CD4-positive, alpha-beta T cell treated with Interleukin-21 for 1 hour (primary cell): Measurements from ENCODE around the gene OR7G1.

Experiments
- DNase-seq: peaks from one replicate; pipeline ENCODE4 v3.0.0-alpha.2; 2020

OR7G1 gene

GRCh38 chr19:9115307-9115813, at the start of gene OR7G1:
TSS of gene OR7G1 (minus strand) at chr19:9115763. CDS start at chr19:9115763, 0 bp downstream.
- DNase-seq, result no peak

- DNase-seq, result no peak
Observed at GRCh38 chr19:9165261-9165660, 49.7 kb upstream of the OR7G1 start.

- DNase-seq, result no peak
Observed at GRCh38 chr19:9161427-9161826, 45.9 kb upstream of the OR7G1 start.

GRCh38 chr19:9159891-9160290, 44.3 kb upstream of the OR7G1 start:
- DNase-seq, result no peak

GRCh38 chr19:9156304-9156703, 40.7 kb upstream of the OR7G1 start:
- DNase-seq, result no peak

GRCh38 chr19:9155591-9155990, 40.0 kb upstream of the OR7G1 start:
- DNase-seq, result no peak

GRCh38 chr19:9151367-9151766, 35.8 kb upstream of the OR7G1 start:
- peak; percentile 8 for DNase-seq

- no peak for DNase-seq
Observed at GRCh38 chr19:9150650-9151049, 35.1 kb upstream of the OR7G1 start.

GRCh38 chr19:9149997-9150396, 34.4 kb upstream of the OR7G1 start:
- no peak for DNase-seq

GRCh38 chr19:9148697-9149096, 33.1 kb upstream of the OR7G1 start:
- DNase-seq, result no peak

GRCh38 chr19:9146882-9147281, 31.3 kb upstream of the OR7G1 start:
- DNase-seq, result no peak

GRCh38 chr19:9144920-9145319, 29.4 kb upstream of the OR7G1 start:
- DNase-seq, result no peak

GRCh38 chr19:9140159-9140874, 24.8 kb upstream of the OR7G1 start, which contains the start of gene ZNF317:
TSS of gene ZNF317 (plus strand) at chr19:9140397. CDS start at chr19:9156017, 15,620 bp downstream.
- peak; percentile 94 for DNase-seq

GRCh38 chr19:9139609-9140158, 24.1 kb upstream of the OR7G1 start:
- DNase-seq, result no peak

- no peak for DNase-seq
Observed at GRCh38 chr19:9132422-9132821, 16.9 kb upstream of the OR7G1 start.

GRCh38 chr19:9130965-9131364, 15.4 kb upstream of the OR7G1 start:
- DNase-seq, result peak; percentile 5

GRCh38 chr19:9128171-9128570, 12.6 kb upstream of the OR7G1 start:
- no peak for DNase-seq

- no peak for DNase-seq
Observed at GRCh38 chr19:9126900-9127405, 11.4 kb upstream of the OR7G1 start, which contains the start of gene OR7G3. TSS of gene OR7G3 (minus strand) at chr19:9126950. CDS start at chr19:9126950, 0 bp downstream.

GRCh38 chr19:9116547-9116946, 984 bp upstream of the OR7G1 start:
- DNase-seq, result no peak

GRCh38 chr19:9109959-9110358, 5.6 kb downstream of the OR7G1 start:
- DNase-seq, result no peak

GRCh38 chr19:9107375-9107774, 8.2 kb downstream of the OR7G1 start, which contains the start of gene OR7G2:
TSS of gene OR7G2 (minus strand) at chr19:9107475. CDS start at chr19:9103243, 4,232 bp downstream.
- no peak for DNase-seq

GRCh38 chr19:9086761-9087160, 28.8 kb downstream of the OR7G1 start, which contains the start of gene OR1M1:
TSS of gene OR1M1 (plus strand) at chr19:9087061. CDS start at chr19:9093245, 6,184 bp downstream.
- no peak for DNase-seq

- DNase-seq, result no peak
Observed at GRCh38 chr19:9078651-9079050, 36.9 kb downstream of the OR7G1 start.

- no peak for DNase-seq
Observed at GRCh38 chr19:9076901-9077300, 38.7 kb downstream of the OR7G1 start.
